ENCODE data around the gene ACTG1. TPM values are rescaled to one million over a fixed set of nuclear protein-coding genes. Genes with fewer than 3 reads are reported as not detected.

ACTG1 gene
- total and polyA plus RNA-seq, 2 of the 4 experiments (the other 2 are of a cell fraction): 10,907 to 15,732 TPM

DNA sequence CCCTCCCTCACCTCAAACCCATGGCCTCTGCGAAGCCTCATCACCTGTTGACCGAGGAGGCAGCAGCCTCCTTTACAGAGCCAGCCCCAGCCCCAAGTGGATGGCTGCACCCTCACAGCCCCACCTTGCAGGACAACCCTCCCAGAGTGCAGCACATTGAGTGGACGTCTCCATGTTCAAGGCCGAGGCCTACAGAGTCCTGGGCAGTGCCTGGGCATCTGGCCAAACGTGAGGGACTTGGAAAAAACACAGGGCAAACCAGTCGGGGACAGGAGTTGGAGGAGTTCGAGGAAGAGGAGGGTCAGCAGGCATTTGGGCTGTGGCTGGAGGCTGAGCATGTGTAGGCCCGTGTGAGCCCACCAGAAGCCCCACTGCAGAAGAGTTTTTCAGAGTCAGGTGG is 39.6 kb downstream of the ACTG1 start:
- Histone ChIP-seq H3K27me3 (ENCODE audit: control insufficient read depth, insufficient read depth, low read length) (no peaks in the 10 kb centered on the region; the same call in 1 of the 2 replicates), H3K56ac (ENCODE audit: extremely low read depth, insufficient read depth, low read length) (no peak overlapping the region), H3K9me3 (ENCODE audit: control insufficient read depth, insufficient read depth, low read length) (peaks cover 3% of the 10 kb centered on the region), H3K4ac (ENCODE audit: low read depth, low read length) (no peak overlapping the region), H2BK20ac (ENCODE audit: low read depth, low read length) (no peak overlapping the region), H3K27ac (ENCODE audit: insufficient read depth, low read length) (no peak overlapping the region), H4K20me1 (ENCODE audit: insufficient read depth, low read length) (no peaks in the 10 kb centered on the region; the same call in 1 of the 2 replicates), H3K4me2 (ENCODE audit: low read depth, low read length) (no peak overlapping the region), H3K4me1 (ENCODE audit: control insufficient read depth, insufficient read depth, low read length) (no peaks in the 10 kb centered on the region), H2AFZ (replicated peaks; ENCODE audit: low read length, poor library complexity) (no peak overlapping the region), H3K23ac (ENCODE audit: low read depth, low read length) (no peak overlapping the region), H3K36me3 (ENCODE audit: control insufficient read depth, insufficient read depth, low read length) (no peaks in the 10 kb centered on the region), H4K91ac (ENCODE audit: insufficient read depth, low read depth, low read length) (no peak overlapping the region), H3K14ac (replicated peaks; ENCODE audit: low read depth, low read length) (no peak overlapping the region), H3K9me1 (ENCODE audit: insufficient read depth, low read length) (peaks cover 3% of the 10 kb centered on the region; the same call in 1 of the 2 replicates), H2AK9ac (replicated peaks; ENCODE audit: low read depth, low read length, poor library complexity) (peak overlapping the region; percentile 5), H2BK15ac (ENCODE audit: low read depth, low read length) (no peak overlapping the region), H3K4me3 (ENCODE audit: insufficient read depth, low read depth, low read length) (no peak overlapping the region), H4K5ac (ENCODE audit: low read depth, low read length) (no peak overlapping the region), H3K79me1 (ENCODE audit: low read depth in 1 of 2, low read length in 2 of 2) (no peaks in the 10 kb centered on the region), H4K8ac (ENCODE audit: low read depth in 2 of 2, low read length in 2 of 2) (no peak overlapping the region), H3K18ac (ENCODE audit: low read depth, low read length) (no peak overlapping the region), H2BK5ac (ENCODE audit: low read depth, low read length, poor library complexity, severe bottlenecking) (no peak overlapping the region), H2AK5ac (ENCODE audit: low read depth, low read length) (no peak overlapping the region), H2BK120ac (ENCODE audit: low read depth, low read length) (no peak overlapping the region), H3K9ac (ENCODE audit: low read depth, low read length) (no peak overlapping the region)
- POLR2A ChIA-PET (ENCODE audit: unreplicated experiment): no interaction called here
- intact Hi-C loops (cut with micrococcal nuclease) (no loop called here), dilution Hi-C loops (cut with HindIII; ENCODE audit: low sequenced_read_pairs, unreplicated experiment) (no loop called here), in situ Hi-C loops (cut with MboI; ENCODE audit: low sequenced_read_pairs) (no loop called here)
- CTCF ChIA-PET: no interaction called here
- TF ChIP-seq BHLHE40 (IDR thresholded peaks at IDR 0.05; ENCODE audit: low read depth, low read length) (no peak), NFE2L2 (IDR thresholded peaks at IDR 0.05; ENCODE audit: low read depth, low read length) (no peak), CEBPB (IDR thresholded peaks at IDR 0.05; ENCODE audit: low read depth, low read length) (no peak), MAZ (IDR thresholded peaks at IDR 0.05; ENCODE audit: borderline replicate concordance, low read depth, low read length) (no peak), RFX5 (IDR thresholded peaks at IDR 0.05; ENCODE audit: low read depth, low read length) (no peak)
- TF ChIP-seq, protein P1, sequence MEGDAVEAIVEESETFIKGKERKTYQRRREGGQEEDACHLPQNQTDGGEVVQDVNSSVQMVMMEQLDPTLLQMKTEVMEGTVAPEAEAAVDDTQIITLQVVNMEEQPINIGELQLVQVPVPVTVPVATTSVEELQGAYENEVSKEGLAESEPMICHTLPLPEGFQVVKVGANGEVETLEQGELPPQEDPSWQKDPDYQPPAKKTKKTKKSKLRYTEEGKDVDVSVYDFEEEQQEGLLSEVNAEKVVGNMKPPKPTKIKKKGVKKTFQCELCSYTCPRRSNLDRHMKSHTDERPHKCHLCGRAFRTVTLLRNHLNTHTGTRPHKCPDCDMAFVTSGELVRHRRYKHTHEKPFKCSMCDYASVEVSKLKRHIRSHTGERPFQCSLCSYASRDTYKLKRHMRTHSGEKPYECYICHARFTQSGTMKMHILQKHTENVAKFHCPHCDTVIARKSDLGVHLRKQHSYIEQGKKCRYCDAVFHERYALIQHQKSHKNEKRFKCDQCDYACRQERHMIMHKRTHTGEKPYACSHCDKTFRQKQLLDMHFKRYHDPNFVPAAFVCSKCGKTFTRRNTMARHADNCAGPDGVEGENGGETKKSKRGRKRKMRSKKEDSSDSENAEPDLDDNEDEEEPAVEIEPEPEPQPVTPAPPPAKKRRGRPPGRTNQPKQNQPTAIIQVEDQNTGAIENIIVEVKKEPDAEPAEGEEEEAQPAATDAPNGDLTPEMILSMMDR (conservative IDR thresholded peaks at IDR 0.05; ENCODE audit: low read depth, low read length): no peak
- ATAC-seq (ENCODE audit: low read depth) (no peak), DNase-seq (no peak)
- 76% methylated on average over 3 of the region's 8 CpGs; no CpG with 5 or more reads in 1 of the 2 experiments for WGBS, 2 experiments (ENCODE audit: extremely low coverage in 2 of 2, insufficient read length in 1 of 2)
- BruUV-seq (replicated peaks): no TSS peak
